GM13977 (cell line): ENCODE results near the gene ZBTB7B.

Experiments
- DNase-seq: peaks from one replicate; pipeline ENCODE4 v3.0.0; 2012; ENCODE audit warnings: low spot score
- CTCF ChIP-seq: IDR thresholded peaks from 2 replicates; pipeline ENCODE4 v1.5.1; 2012; ENCODE audit warnings: mild to moderate bottlenecking, control low read depth; ENCODE audit not compliant: insufficient read depth; ENCODE audit errors: extremely low read depth, missing control alignments
- in situ Hi-C: fragments of 300-500 bp; cut with MboI; formaldehyde crosslinking; loops from one replicate; pipeline ENCODE4 v1.12.0; 2022; ENCODE audit warnings: low sequenced_read_pairs, low pct_unique_long_range_greater_than_20kb, mixed read lengths, inconsistent platforms; ENCODE audit not compliant: unreplicated experiment

The ZBTB7B gene

GRCh38 chr1:155030243-155030795, 27.7 kb downstream of the ZBTB7B start:
- in situ Hi-C loops: no loop called here
- no peak for DNase-seq
- TF ChIP-seq CTCF: no peak

GRCh38 chr1:155030899-155031298, 28.3 kb downstream of the ZBTB7B start:
- DNase-seq: no peak
- TF ChIP-seq CTCF: no peak
- in situ Hi-C loops: no loop called here

GRCh38 chr1:155032886-155033285, 30.3 kb downstream of the ZBTB7B start:
- no peak for DNase-seq
- in situ Hi-C loops: no loop called here
- no peak for TF ChIP-seq CTCF

- TF ChIP-seq CTCF: no peak
- in situ Hi-C loops: no loop called here
- no peak for DNase-seq
These were observed 30.9 kb downstream of the ZBTB7B start, which contains the start of the genes DCST1 and DCST2 for GRCh38 chr1:155033524-155033923. DCST1 (plus strand) TSS chr1:155033824; CDS start chr1:155034037, 213 bp downstream. DCST2 (minus strand) TSS chr1:155033781; CDS start chr1:155033701, 80 bp downstream.

GRCh38 chr1:155034318-155035208, 32.0 kb downstream of the ZBTB7B start:
- TF ChIP-seq CTCF: no peak
- in situ Hi-C loops: no loop called here
- no peak for DNase-seq

- TF ChIP-seq CTCF: no peak
- DNase-seq: no peak
- in situ Hi-C loops: no loop called here
These were observed 33.3 kb downstream of the ZBTB7B start for GRCh38 chr1:155035936-155036335.
